ENCODE measurements around the gene CUTA.
"Not testable (repeated sequence)": the region's sequence is repeated elsewhere in the genome, so short reads cannot be mapped to it uniquely, and the experiment has no call there.

- TF ChIP-seq, protein P1, sequence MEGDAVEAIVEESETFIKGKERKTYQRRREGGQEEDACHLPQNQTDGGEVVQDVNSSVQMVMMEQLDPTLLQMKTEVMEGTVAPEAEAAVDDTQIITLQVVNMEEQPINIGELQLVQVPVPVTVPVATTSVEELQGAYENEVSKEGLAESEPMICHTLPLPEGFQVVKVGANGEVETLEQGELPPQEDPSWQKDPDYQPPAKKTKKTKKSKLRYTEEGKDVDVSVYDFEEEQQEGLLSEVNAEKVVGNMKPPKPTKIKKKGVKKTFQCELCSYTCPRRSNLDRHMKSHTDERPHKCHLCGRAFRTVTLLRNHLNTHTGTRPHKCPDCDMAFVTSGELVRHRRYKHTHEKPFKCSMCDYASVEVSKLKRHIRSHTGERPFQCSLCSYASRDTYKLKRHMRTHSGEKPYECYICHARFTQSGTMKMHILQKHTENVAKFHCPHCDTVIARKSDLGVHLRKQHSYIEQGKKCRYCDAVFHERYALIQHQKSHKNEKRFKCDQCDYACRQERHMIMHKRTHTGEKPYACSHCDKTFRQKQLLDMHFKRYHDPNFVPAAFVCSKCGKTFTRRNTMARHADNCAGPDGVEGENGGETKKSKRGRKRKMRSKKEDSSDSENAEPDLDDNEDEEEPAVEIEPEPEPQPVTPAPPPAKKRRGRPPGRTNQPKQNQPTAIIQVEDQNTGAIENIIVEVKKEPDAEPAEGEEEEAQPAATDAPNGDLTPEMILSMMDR (IDR thresholded peaks at IDR 0.05) = not testable (repeated sequence)
- not testable (repeated sequence) for TF ChIP-seq POLR2AphosphoS5, POLR2A, EP300 (IDR thresholded peaks at IDR 0.05)
Observed at GRCh38 chr6:33399881-33400280, 18.0 kb downstream of the CUTA start.
